GM23338 (cell line): Measurements from ENCODE around the gene GNAT3. TPM values are rescaled to one million over a fixed set of nuclear protein-coding genes. Genes with fewer than 3 reads are reported as not detected.

Experiments
- ATAC-seq: fragments of 200-7000 bp; cut with Tn5 transposase; 3 replicates; pipeline ENCODE4 v1.9.1; 2020
- DNase-seq: peaks from one replicate; pipeline ENCODE4 v3.0.0-alpha.2; 2015; ENCODE audit warnings: low spot score
- H2AFZ ChIP-seq: fragments of 200-600 bp; sonication (generic); 2 replicates; pipeline ENCODE4 v1.8.0; 2016; ENCODE audit warnings: antibody characterized with exemption, mild to moderate bottlenecking, moderate library complexity
- H3F3A ChIP-seq: fragments of 200-600 bp; sonication (generic); replicated peaks from 2 replicates; pipeline ENCODE4 v1.8.0; 2017; ENCODE audit warnings: antibody characterized with exemption, mixed run types, low read depth
- H3K27ac ChIP-seq: fragments of 200-600 bp; sonication (generic); 2 replicates; pipeline ENCODE4 v1.6.1; 2016; ENCODE audit warnings: low read depth
- H3K27me3 ChIP-seq: fragments of 200-600 bp; sonication (generic); 2 replicates; pipeline ENCODE4 v1.8.0; 2016; ENCODE audit warnings: mild to moderate bottlenecking, mixed run types, moderate library complexity; ENCODE audit not compliant: insufficient read depth
- H3K36me3 ChIP-seq: fragments of 200-600 bp; sonication (generic); 2 replicates; pipeline ENCODE4 v1.8.0; 2016; ENCODE audit warnings: mild to moderate bottlenecking; ENCODE audit not compliant: insufficient read depth
- H3K4me1 ChIP-seq: fragments of 200-600 bp; sonication (generic); 2 replicates; pipeline ENCODE4 v1.8.0; 2016; ENCODE audit warnings: mild to moderate bottlenecking, moderate library complexity; ENCODE audit not compliant: insufficient read depth
- H3K4me2 ChIP-seq: fragments of 200-600 bp; sonication (generic); 2 replicates; pipeline ENCODE4 v1.7.1; 2017; ENCODE audit warnings: mixed run types
- H3K4me3 ChIP-seq: fragments of 200-600 bp; sonication (generic); 2 replicates; pipeline ENCODE4 v1.6.1; 2016; ENCODE audit warnings: mixed run types
- H3K79me2 ChIP-seq: fragments of 200-600 bp; sonication (generic); replicated peaks from 2 replicates; pipeline ENCODE4 v1.8.0; 2017; ENCODE audit warnings: mild to moderate bottlenecking; ENCODE audit not compliant: insufficient read depth
- H3K9me2 ChIP-seq: fragments of 200-600 bp; sonication (generic); 2 replicates; pipeline ENCODE4 v1.8.0; 2017; ENCODE audit not compliant: insufficient read depth
- H4K20me1 ChIP-seq: fragments of 200-600 bp; sonication (generic); replicated peaks from 2 replicates; pipeline ENCODE4 v1.8.0; 2017; ENCODE audit warnings: mild to moderate bottlenecking; ENCODE audit not compliant: insufficient read depth
- H3K27ac Mint-ChIP-seq: 2 replicates; pipeline ENCODE4 v1.8.0; 2020; ENCODE audit warnings: inconsistent platforms, mild to moderate bottlenecking, moderate library complexity, mixed read lengths
- H3K27me3 Mint-ChIP-seq: 3 replicates; pipeline ENCODE4 v1.8.0; 2022; ENCODE audit warnings: low read depth, mild to moderate bottlenecking, moderate library complexity, mixed read lengths, inconsistent platforms; ENCODE audit not compliant: insufficient read depth, poor library complexity
- H3K36me3 Mint-ChIP-seq: 3 replicates; pipeline ENCODE4 v1.8.0; 2021; ENCODE audit warnings: low read depth, mild to moderate bottlenecking, inconsistent platforms, moderate library complexity, mixed read lengths
- H3K4me1 Mint-ChIP-seq: 3 replicates; pipeline ENCODE4 v1.8.0; 2020; ENCODE audit warnings: mild to moderate bottlenecking, inconsistent platforms, mixed read lengths
- H3K4me3 Mint-ChIP-seq: 3 replicates; pipeline ENCODE4 v1.8.0; 2021; ENCODE audit warnings: moderate library complexity, mild to moderate bottlenecking, inconsistent platforms, mixed read lengths
- H3K9me3 Mint-ChIP-seq: 3 replicates; pipeline ENCODE4 v1.8.0; 2020; ENCODE audit warnings: moderate library complexity, mild to moderate bottlenecking, inconsistent platforms, mixed read lengths
- CREB1 ChIP-seq: fragments of 250-450 bp; sonication (Bioruptor Pico); IDR thresholded peaks from 2 replicates; pipeline ENCODE4 v1.5.0; 2020; ENCODE audit warnings: low read depth, mild to moderate bottlenecking, moderate library complexity
- EZH2 ChIP-seq: fragments of 200-600 bp; sonication (generic); IDR thresholded peaks from one replicate; pipeline ENCODE4 v1.8.0; 2017; ENCODE audit warnings: antibody characterized with exemption, mild to moderate bottlenecking, low read depth; ENCODE audit not compliant: unreplicated experiment
- JUNB ChIP-seq: IDR thresholded peaks from one replicate; pipeline ENCODE4 v1.6.1; 2016; ENCODE audit warnings: antibody characterized with exemption; ENCODE audit not compliant: unreplicated experiment
- STAT1 ChIP-seq: IDR thresholded peaks from one replicate; pipeline ENCODE4 v1.6.1; 2016; ENCODE audit warnings: antibody characterized with exemption; ENCODE audit not compliant: unreplicated experiment
- ZNF114 ChIP-seq: fragments of 250-450 bp; sonication (Bioruptor Pico); IDR thresholded peaks from 2 replicates; pipeline ENCODE4 v1.5.0; 2020; ENCODE audit warnings: mild to moderate bottlenecking, moderate library complexity
- polyA plus RNA-seq: library from polyadenylated mRNA; unstranded; fragments of >200 nt; fragmentation: Nextera tagmentation; extraction: Ambion mirVana; gene quantifications from 2 replicates; pipeline ENCODE4 v1.2.1, GENCODE V29; 2016
- total RNA-seq: library from RNA; depleted of rRNA; stranded (reverse); fragments of >200 nt; shearing (Covaris generic); gene quantifications from 2 replicates; pipeline ENCODE4 v1.2.3, GENCODE V29; 2014
- TF ChIP-seq, protein P1 (sequence below): fragments of 250-450 bp; sonication (Bioruptor Pico); IDR thresholded peaks from 2 replicates; pipeline ENCODE4 v1.5.0; 2020; ENCODE audit warnings: mild to moderate bottlenecking, moderate library complexity
- TF ChIP-seq, protein P2 (sequence below), 2 experiments: fragments of 200-600 bp in 1 of 2; sonication (generic) in 1 of 2; conservative IDR thresholded peaks; 2 replicates each; pipeline versions ENCODE4 v1.5.1 to v1.6.1; 2016 to 2017; ENCODE audit warnings: antibody characterized with exemption in 2 of 2, low read depth in 2 of 2, mild to moderate bottlenecking in 2 of 2, moderate library complexity in 1 of 2
- TF ChIP-seq, protein P3 (sequence below): IDR thresholded peaks from 2 replicates; pipeline ENCODE4 v1.6.1; 2016; ENCODE audit warnings: antibody characterized with exemption
- TF ChIP-seq, protein P4 (sequence below): IDR thresholded peaks from one replicate; pipeline ENCODE4 v1.6.1; 2018; ENCODE audit warnings: antibody characterized with exemption; ENCODE audit not compliant: unreplicated experiment

Gene GNAT3
- total and polyA plus RNA-seq, 2 experiments from 2014 or later = not detected

DNA sequence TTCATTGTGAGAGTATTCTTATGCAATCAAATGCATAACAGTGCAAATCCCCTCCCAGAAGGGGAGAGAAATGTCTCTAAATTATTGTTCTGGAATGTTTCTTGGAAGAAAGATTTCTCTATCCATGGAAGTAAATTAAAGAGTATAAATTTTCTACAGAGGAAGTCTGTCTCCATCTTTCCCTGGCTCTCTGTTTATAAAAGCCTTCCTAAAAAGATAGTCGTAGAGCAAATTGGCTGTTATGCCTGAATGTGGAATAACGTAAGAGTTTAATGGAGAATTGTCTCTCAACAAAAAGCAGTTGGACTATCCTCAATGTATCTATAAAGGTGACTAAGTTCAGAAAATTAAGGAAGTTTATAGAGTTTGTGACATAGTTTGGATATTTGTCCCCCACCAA, 76.3 kb downstream of the GNAT3 start (continued):
- TF ChIP-seq, protein P1, sequence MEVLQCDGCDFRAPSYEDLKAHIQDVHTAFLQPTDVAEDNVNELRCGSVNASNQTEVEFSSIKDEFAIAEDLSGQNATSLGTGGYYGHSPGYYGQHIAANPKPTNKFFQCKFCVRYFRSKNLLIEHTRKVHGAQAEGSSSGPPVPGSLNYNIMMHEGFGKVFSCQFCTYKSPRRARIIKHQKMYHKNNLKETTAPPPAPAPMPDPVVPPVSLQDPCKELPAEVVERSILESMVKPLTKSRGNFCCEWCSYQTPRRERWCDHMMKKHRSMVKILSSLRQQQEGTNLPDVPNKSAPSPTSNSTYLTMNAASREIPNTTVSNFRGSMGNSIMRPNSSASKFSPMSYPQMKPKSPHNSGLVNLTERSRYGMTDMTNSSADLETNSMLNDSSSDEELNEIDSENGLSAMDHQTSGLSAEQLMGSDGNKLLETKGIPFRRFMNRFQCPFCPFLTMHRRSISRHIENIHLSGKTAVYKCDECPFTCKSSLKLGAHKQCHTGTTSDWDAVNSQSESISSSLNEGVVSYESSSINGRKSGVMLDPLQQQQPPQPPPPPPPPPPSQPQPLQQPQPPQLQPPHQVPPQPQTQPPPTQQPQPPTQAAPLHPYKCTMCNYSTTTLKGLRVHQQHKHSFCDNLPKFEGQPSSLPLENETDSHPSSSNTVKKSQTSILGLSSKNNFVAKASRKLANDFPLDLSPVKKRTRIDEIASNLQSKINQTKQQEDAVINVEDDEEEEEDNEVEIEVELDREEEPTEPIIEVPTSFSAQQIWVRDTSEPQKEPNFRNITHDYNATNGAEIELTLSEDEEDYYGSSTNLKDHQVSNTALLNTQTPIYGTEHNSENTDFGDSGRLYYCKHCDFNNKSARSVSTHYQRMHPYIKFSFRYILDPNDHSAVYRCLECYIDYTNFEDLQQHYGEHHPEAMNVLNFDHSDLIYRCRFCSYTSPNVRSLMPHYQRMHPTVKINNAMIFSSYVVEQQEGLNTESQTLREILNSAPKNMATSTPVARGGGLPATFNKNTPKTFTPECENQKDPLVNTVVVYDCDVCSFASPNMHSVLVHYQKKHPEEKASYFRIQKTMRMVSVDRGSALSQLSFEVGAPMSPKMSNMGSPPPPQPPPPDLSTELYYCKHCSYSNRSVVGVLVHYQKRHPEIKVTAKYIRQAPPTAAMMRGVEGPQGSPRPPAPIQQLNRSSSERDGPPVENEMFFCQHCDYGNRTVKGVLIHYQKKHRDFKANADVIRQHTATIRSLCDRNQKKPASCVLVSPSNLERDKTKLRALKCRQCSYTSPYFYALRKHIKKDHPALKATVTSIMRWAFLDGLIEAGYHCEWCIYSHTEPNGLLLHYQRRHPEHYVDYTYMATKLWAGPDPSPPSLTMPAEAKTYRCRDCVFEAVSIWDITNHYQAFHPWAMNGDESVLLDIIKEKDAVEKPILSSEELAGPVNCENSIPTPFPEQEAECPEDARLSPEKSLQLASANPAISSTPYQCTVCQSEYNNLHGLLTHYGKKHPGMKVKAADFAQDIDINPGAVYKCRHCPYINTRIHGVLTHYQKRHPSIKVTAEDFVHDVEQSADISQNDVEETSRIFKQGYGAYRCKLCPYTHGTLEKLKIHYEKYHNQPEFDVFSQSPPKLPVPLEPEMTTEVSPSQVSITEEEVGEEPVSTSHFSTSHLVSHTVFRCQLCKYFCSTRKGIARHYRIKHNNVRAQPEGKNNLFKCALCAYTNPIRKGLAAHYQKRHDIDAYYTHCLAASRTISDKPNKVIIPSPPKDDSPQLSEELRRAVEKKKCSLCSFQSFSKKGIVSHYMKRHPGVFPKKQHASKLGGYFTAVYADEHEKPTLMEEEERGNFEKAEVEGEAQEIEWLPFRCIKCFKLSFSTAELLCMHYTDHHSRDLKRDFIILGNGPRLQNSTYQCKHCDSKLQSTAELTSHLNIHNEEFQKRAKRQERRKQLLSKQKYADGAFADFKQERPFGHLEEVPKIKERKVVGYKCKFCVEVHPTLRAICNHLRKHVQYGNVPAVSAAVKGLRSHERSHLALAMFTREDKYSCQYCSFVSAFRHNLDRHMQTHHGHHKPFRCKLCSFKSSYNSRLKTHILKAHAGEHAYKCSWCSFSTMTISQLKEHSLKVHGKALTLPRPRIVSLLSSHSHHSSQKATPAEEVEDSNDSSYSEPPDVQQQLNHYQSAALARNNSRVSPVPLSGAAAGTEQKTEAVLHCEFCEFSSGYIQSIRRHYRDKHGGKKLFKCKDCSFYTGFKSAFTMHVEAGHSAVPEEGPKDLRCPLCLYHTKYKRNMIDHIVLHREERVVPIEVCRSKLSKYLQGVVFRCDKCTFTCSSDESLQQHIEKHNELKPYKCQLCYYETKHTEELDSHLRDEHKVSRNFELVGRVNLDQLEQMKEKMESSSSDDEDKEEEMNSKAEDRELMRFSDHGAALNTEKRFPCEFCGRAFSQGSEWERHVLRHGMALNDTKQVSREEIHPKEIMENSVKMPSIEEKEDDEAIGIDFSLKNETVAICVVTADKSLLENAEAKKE = no peak
- TF ChIP-seq, protein P2, sequence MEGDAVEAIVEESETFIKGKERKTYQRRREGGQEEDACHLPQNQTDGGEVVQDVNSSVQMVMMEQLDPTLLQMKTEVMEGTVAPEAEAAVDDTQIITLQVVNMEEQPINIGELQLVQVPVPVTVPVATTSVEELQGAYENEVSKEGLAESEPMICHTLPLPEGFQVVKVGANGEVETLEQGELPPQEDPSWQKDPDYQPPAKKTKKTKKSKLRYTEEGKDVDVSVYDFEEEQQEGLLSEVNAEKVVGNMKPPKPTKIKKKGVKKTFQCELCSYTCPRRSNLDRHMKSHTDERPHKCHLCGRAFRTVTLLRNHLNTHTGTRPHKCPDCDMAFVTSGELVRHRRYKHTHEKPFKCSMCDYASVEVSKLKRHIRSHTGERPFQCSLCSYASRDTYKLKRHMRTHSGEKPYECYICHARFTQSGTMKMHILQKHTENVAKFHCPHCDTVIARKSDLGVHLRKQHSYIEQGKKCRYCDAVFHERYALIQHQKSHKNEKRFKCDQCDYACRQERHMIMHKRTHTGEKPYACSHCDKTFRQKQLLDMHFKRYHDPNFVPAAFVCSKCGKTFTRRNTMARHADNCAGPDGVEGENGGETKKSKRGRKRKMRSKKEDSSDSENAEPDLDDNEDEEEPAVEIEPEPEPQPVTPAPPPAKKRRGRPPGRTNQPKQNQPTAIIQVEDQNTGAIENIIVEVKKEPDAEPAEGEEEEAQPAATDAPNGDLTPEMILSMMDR (conservative IDR thresholded peaks at IDR 0.05; ENCODE audit: low read depth in 2 of 2) = no peak
- no peak for TF ChIP-seq STAT1
- TF ChIP-seq CREB1 (CRISPR knock-in tag) = no peak

DNA sequence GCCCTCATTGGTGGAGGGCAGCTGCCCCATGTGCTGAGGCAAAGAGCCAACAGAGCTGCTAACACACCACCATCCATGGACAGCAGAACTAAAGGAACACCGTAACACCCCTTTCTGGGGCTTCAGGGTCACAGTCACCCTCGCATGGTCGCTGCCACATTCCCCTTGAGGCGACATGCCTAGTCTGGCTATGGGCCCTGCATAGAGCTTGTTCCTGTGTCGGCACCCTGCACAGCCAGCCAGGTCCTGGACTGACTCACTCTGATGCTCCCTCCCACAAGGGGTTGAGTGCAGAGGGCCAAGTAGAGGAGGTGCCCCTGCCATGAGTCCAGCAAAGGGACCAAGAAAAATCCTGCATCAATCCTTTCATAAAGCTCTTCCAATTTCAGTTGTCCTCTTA, 77.8 kb downstream of the GNAT3 start:
- Mint-ChIP-seq H3K27ac (no peak overlapping the region), H3K9me3 (peaks cover 8% of the 10 kb centered on the region; the same call in 2 of the 3 replicates), H3K4me1 (peaks cover 8% of the 10 kb centered on the region; the same call in 2 of the 3 replicates), H3K4me3 (no peak overlapping the region), H3K27me3 (no peaks in the 10 kb centered on the region), H3K36me3 (peaks cover 9% of the 10 kb centered on the region; the same call in 2 of the 3 replicates)
- Histone ChIP-seq H3K36me3 (no peaks in the 10 kb centered on the region), H3K4me1 (no peaks in the 10 kb centered on the region), H3K9me2 (peaks cover 18% of the 10 kb centered on the region), H3K27me3 (no peaks in the 10 kb centered on the region), H3K4me2 (no peak overlapping the region), H3K79me2 (no peaks in the 10 kb centered on the region), H3K27ac (no peak overlapping the region), H2AFZ (no peak overlapping the region), H3F3A (no peaks in the 10 kb centered on the region), H4K20me1 (no peaks in the 10 kb centered on the region), H3K4me3 (no peak overlapping the region)
- DNase-seq (no peak), ATAC-seq (no peak)
- TF ChIP-seq, protein P3, sequence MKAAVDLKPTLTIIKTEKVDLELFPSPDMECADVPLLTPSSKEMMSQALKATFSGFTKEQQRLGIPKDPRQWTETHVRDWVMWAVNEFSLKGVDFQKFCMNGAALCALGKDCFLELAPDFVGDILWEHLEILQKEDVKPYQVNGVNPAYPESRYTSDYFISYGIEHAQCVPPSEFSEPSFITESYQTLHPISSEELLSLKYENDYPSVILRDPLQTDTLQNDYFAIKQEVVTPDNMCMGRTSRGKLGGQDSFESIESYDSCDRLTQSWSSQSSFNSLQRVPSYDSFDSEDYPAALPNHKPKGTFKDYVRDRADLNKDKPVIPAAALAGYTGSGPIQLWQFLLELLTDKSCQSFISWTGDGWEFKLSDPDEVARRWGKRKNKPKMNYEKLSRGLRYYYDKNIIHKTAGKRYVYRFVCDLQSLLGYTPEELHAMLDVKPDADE = no peak
- TF ChIP-seq, protein P2 (conservative IDR thresholded peaks at IDR 0.05; ENCODE audit: low read depth in 2 of 2) = no peak
- TF ChIP-seq ZNF114 = no peak
- no peak for TF ChIP-seq EZH2
- TF ChIP-seq, protein P4, sequence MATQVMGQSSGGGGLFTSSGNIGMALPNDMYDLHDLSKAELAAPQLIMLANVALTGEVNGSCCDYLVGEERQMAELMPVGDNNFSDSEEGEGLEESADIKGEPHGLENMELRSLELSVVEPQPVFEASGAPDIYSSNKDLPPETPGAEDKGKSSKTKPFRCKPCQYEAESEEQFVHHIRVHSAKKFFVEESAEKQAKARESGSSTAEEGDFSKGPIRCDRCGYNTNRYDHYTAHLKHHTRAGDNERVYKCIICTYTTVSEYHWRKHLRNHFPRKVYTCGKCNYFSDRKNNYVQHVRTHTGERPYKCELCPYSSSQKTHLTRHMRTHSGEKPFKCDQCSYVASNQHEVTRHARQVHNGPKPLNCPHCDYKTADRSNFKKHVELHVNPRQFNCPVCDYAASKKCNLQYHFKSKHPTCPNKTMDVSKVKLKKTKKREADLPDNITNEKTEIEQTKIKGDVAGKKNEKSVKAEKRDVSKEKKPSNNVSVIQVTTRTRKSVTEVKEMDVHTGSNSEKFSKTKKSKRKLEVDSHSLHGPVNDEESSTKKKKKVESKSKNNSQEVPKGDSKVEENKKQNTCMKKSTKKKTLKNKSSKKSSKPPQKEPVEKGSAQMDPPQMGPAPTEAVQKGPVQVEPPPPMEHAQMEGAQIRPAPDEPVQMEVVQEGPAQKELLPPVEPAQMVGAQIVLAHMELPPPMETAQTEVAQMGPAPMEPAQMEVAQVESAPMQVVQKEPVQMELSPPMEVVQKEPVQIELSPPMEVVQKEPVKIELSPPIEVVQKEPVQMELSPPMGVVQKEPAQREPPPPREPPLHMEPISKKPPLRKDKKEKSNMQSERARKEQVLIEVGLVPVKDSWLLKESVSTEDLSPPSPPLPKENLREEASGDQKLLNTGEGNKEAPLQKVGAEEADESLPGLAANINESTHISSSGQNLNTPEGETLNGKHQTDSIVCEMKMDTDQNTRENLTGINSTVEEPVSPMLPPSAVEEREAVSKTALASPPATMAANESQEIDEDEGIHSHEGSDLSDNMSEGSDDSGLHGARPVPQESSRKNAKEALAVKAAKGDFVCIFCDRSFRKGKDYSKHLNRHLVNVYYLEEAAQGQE = no peak
- TF ChIP-seq JUNB = no peak
